GM12878 (cell line): ENCODE results near the gene BEGAIN. TPM values are rescaled to one million over a fixed set of nuclear protein-coding genes. Genes with fewer than 3 reads are reported as not detected.

Source experiments
- ATAC-seq: fragments of 200-7000 bp; cut with Tn5 transposase; 3 replicates; pipeline ENCODE4 v1.9.1; 2020; ENCODE audit warnings: mild to moderate bottlenecking, moderate library complexity
- BruUV-seq: library from RNA; stranded (reverse); fragments of 400-500 nt; replicated peaks from 2 replicates; lab custom pipeline; 2021; lab: Mats Ljungman, UMichigan
- CTCF ChIA-PET: fragments of 300-600 bp; sonication (Branson Sonifier 250); formaldehyde crosslinking; extraction: SDS; loops from one replicate; lab custom pipeline; 2021; ENCODE audit warnings: inconsistent platforms; lab: Yijun Ruan, JAX
- POLR2A ChIA-PET: fragments of 350-600 bp; formaldehyde crosslinking; extraction: SDS; loops from one replicate; lab custom pipeline; 2021; ENCODE audit warnings: inconsistent platforms; lab: Charles Lee
- RAD21 ChIA-PET: fragments of 300-600 bp; sonication (Branson Sonifier 250); formaldehyde crosslinking; loops from one replicate; lab custom pipeline; 2023; ENCODE audit warnings: antibody characterized with exemption; ENCODE audit not compliant: unreplicated experiment; lab: Charles Lee
- SMC1A ChIA-PET: fragments of 300-600 bp; sonication (Branson Sonifier 250); formaldehyde crosslinking; loops from one replicate; lab custom pipeline; 2023; ENCODE audit not compliant: unreplicated experiment, uncharacterized antibody; lab: Charles Lee
- DNase-seq: peaks from one replicate; pipeline ENCODE4 v3.0.0-alpha.2; 2011; ENCODE audit warnings: low read depth, low spot score
- FAIRE-seq: peaks from 3 replicates; lab custom pipeline; 2011; peaks lifted over from hg19 to GRCh38; lab: Jason Lieb, UNC
- H2AFZ ChIP-seq: 2 replicates; pipeline ENCODE4 v1.6.0; 2011; ENCODE audit warnings: low read depth, low read length, control low read depth; ENCODE audit not compliant: control insufficient read depth
- H3K27ac ChIP-seq: 2 replicates; pipeline ENCODE4 v1.5.1; 2011; ENCODE audit warnings: control low read depth; ENCODE audit not compliant: control insufficient read depth, insufficient read depth
- H3K27me3 ChIP-seq, 2 experiments: replicated peaks in 1 of 2; 2 replicates each; pipeline versions ENCODE4 v1.6.0 to v1.6.1; 2011; ENCODE audit warnings: low read length in 1 of 2; ENCODE audit not compliant: control insufficient read depth in 2 of 2, insufficient read depth in 2 of 2
- H3K36me3 ChIP-seq, 2 experiments: 2 replicates each; pipeline ENCODE4 v1.5.1; 2011; ENCODE audit warnings: low read length in 1 of 2; ENCODE audit not compliant: control insufficient read depth in 2 of 2, insufficient read depth in 2 of 2
- H3K4me1 ChIP-seq: 2 replicates; pipeline ENCODE4 v1.6.1; 2011; ENCODE audit warnings: mild to moderate bottlenecking, low read length, moderate library complexity, mixed read lengths; ENCODE audit not compliant: control insufficient read depth, insufficient read depth
- H3K4me2 ChIP-seq: 2 replicates; pipeline ENCODE4 v1.6.0; 2011; ENCODE audit warnings: control low read depth; ENCODE audit not compliant: control insufficient read depth, insufficient read depth
- H3K4me3 ChIP-seq: fragments of 200-600 bp; sonication (generic); 2 replicates; pipeline ENCODE4 v1.5.1; 2016
- H3K79me2 ChIP-seq: 2 replicates; pipeline ENCODE4 v1.6.0; 2011; ENCODE audit warnings: low read length; ENCODE audit not compliant: control insufficient read depth, insufficient read depth
- H3K9ac ChIP-seq: 2 replicates; pipeline ENCODE4 v1.8.0; 2011; ENCODE audit warnings: low read length, control low read depth, mixed read lengths; ENCODE audit not compliant: control insufficient read depth, insufficient read depth
- H3K9me3 ChIP-seq: replicated peaks from 3 replicates; pipeline ENCODE4 v1.5.1; 2011; ENCODE audit warnings: mild to moderate bottlenecking, low read length; ENCODE audit not compliant: control insufficient read depth, insufficient read depth
- H4K20me1 ChIP-seq: 2 replicates; pipeline ENCODE4 v1.6.0; 2011; ENCODE audit not compliant: control insufficient read depth, insufficient read depth
- ATF2 ChIP-seq: IDR thresholded peaks from 2 replicates; pipeline ENCODE4 v1.6.1; 2012; ENCODE audit warnings: low read length, inconsistent platforms
- CUX1 ChIP-seq: IDR thresholded peaks from 2 replicates; pipeline ENCODE4 v1.6.1; 2012; ENCODE audit warnings: improper control_type of control experiment, low read depth, low read length; ENCODE audit not compliant: insufficient replicate concordance
- GABPA ChIP-seq: IDR thresholded peaks from 2 replicates; pipeline ENCODE4 v1.6.1; 2014; ENCODE audit warnings: antibody characterized with exemption, low read depth, mild to moderate bottlenecking, inconsistent platforms
- HCFC1 ChIP-seq: fragments of 150-350 bp; IDR thresholded peaks from 2 replicates; pipeline ENCODE4 v1.6.1; 2014; ENCODE audit warnings: low read length
- HSF1 ChIP-seq: fragments of 150-350 bp; IDR thresholded peaks from 2 replicates; pipeline ENCODE4 v1.6.1; 2014; ENCODE audit warnings: mild to moderate bottlenecking, low read depth, low read length
- MTA2 ChIP-seq: fragments of 450-650 bp; IDR thresholded peaks from 2 replicates; pipeline ENCODE4 v1.6.1; 2016; ENCODE audit warnings: low read depth, mild to moderate bottlenecking, moderate library complexity
- NRF1 ChIP-seq: conservative IDR thresholded peaks from 2 replicates; pipeline ENCODE4 v1.6.1; 2011; ENCODE audit warnings: mild to moderate bottlenecking, low read depth, low read length, improper control_type of control experiment
- PML ChIP-seq: IDR thresholded peaks from 2 replicates; pipeline ENCODE4 v1.6.1; 2012; ENCODE audit warnings: low read length, inconsistent platforms
- POU2F2 ChIP-seq: IDR thresholded peaks from 3 replicates; pipeline ENCODE4 v1.6.1; 2011; ENCODE audit warnings: low read depth, mild to moderate bottlenecking, low read length, borderline replicate concordance
- RAD51 ChIP-seq: fragments of 450-650 bp; IDR thresholded peaks from 2 replicates; pipeline ENCODE4 v1.6.1; 2016; ENCODE audit warnings: moderate library complexity, mild to moderate bottlenecking, inconsistent platforms
- SP1 ChIP-seq: IDR thresholded peaks from one replicate; pipeline ENCODE4 v1.6.1; 2011; ENCODE audit warnings: low read depth, low read length
- ZBTB33 ChIP-seq: fragments of 450-650 bp; IDR thresholded peaks from 2 replicates; pipeline ENCODE4 v1.6.1; 2017; ENCODE audit warnings: mild to moderate bottlenecking
- WGBS: methylation state at CpG from one replicate; pipeline ENCODE4 v1.1.6; 2016; ENCODE audit warnings: low lambda C conversion rate; ENCODE audit not compliant: insufficient replicate concordance, insufficient coverage; ENCODE audit errors: missing lambda C conversion rate; 5-methylcytosine and 5-hydroxymethylcytosine counted together
- in situ Hi-C: fragments of 300-500 bp; cut with MboI; formaldehyde crosslinking; loops from 9 replicates; pipeline ENCODE4 v1.14.3; 2018; ENCODE audit warnings: mixed read lengths
- intact Hi-C: fragments of 100-400 bp; cut with micrococcal nuclease; formaldehyde crosslinking; loops from one replicate; pipeline ENCODE4 v1.14.2; 2022; ENCODE audit not compliant: unreplicated experiment
- polyA plus RNA-seq, 11 experiments: library from polyadenylated mRNA; depleted of rRNA in 4 of 11; unstranded in 6 of 11; stranded (reverse) in 5 of 11; fragments of >200 nt; fragmentation: Nextera tagmentation in 4 of 11; fragmentation: Illumina TruSeq in 1 of 11; extraction: Ambion mirVana in 4 of 11; extraction: Trizol in 1 of 11; gene quantifications; 1 replicate in 1 of 11; 2 replicates in 10 of 11; pipeline versions ENCODE4 v1.2.1 to v1.2.3, GENCODE V29; 2011 to 2016; ENCODE audit warnings: inconsistent platforms in 2 of 11, missing spikeins in 2 of 11, low read depth in 1 of 11
- total RNA-seq, 4 experiments: library from RNA; depleted of rRNA in 3 of 4; stranded (reverse); fragments of >200 nt in 3 of 4; fragmentation: Illumina TruSeq in 1 of 4; extraction: Trizol in 1 of 4; gene quantifications; 2 replicates each; pipeline versions ENCODE4 v1.2.1 to v1.2.3, GENCODE V29; 2013 to 2021

The BEGAIN gene
- total and polyA plus RNA-seq, 10 of the 15 experiments (the other 5 are each of a cell fraction or from before 2014, with no cell fraction given) = 0.01 to 0.31 (median 0.06) TPM; not detected in 5

GRCh38 chr14:100588671-100589070 lies 1.5 kb upstream of the BEGAIN start (continued):
- TF ChIP-seq CUX1 (no peak), MTA2 (no peak)

GRCh38 chr14:100587763-100588411 lies 670 bp upstream of the BEGAIN start:
- Histone ChIP-seq H3K4me3 (no peak overlapping the region), H2AFZ (no peak overlapping the region), H3K9ac (no peak overlapping the region), H3K4me1 (no peaks in the 10 kb centered on the region), H3K79me2 (no peaks in the 10 kb centered on the region), H4K20me1 (no peaks in the 10 kb centered on the region), H3K9me3 (no peaks in the 10 kb centered on the region), H3K4me2 (no peak overlapping the region), H3K27ac (no peak overlapping the region), H3K27me3 (peaks cover 2 to 6% of the 10 kb centered on the region in 2 experiments; a peak in 3 of 4 replicates), H3K36me3 (no peaks in the 10 kb centered on the region)
- DNase-seq (no peak), ATAC-seq (no peak), FAIRE-seq (no peak)
- ChIA-PET RAD21 (no interaction called here), SMC1A (no interaction called here), CTCF (no interaction called here), POLR2A (no interaction called here)
- in situ Hi-C loops = no loop called here
- BruUV-seq = no TSS peak
- 29% methylated on average over 15 of the region's 15 CpGs for WGBS
- intact Hi-C loops = no loop called here
- TF ChIP-seq RAD51 = no peak
- no peak for TF ChIP-seq POU2F2
- TF ChIP-seq ZBTB33 = no peak
- no peak for TF ChIP-seq GABPA
- TF ChIP-seq HCFC1 = no peak
- TF ChIP-seq HSF1 = no peak
- TF ChIP-seq SP1 = no peak
- no peak for TF ChIP-seq ATF2
- no peak for TF ChIP-seq NRF1
- TF ChIP-seq PML = no peak
